ENCODE measurements around the gene MED16. TPM values are rescaled to one million over a fixed set of nuclear protein-coding genes. Genes with fewer than 3 reads are reported as not detected.
A peak's percentile ranks its signal among the peaks of the same experiment; 100 is the strongest.
"Not testable (repeated sequence)": the region's sequence is repeated elsewhere in the genome, so short reads cannot be mapped to it uniquely, and the experiment has no call there.

Gene MED16
- total and polyA plus RNA-seq, 2 donors (not counting 1 experiment from before 2014, with no cell fraction given), result 19.3 to 35.0 TPM

- Histone ChIP-seq H2AFZ (ENCODE audit: low read length) (no peak overlapping the region), H4K20me1 (ENCODE audit: control insufficient read depth, extremely low read depth, insufficient read depth, low read length) (no peaks in the 10 kb centered on the region), H3K79me2 (ENCODE audit: control insufficient read depth, insufficient read depth, low read length) (peaks cover 4% of the 10 kb centered on the region), H3K4me2 (ENCODE audit: extremely low read depth, insufficient read depth, low read length) (no peak overlapping the region), H3K27ac (ENCODE audit: insufficient read depth, low read length) (no peak overlapping the region), H3K4me3 (replicated peaks in 1 of 4; ENCODE audit: control extremely low read depth in 1 of 4, insufficient read depth in 1 of 4, low read depth in 3 of 4, low read length in 4 of 4) (no peak overlapping the region), H3K4me1 (ENCODE audit: control insufficient read depth, extremely low read depth, insufficient read depth, low read length) (no peaks in the 10 kb centered on the region), H3K9me3 (ENCODE audit: control insufficient read depth, insufficient read depth, low read depth, low read length) (no peaks in the 10 kb centered on the region), H3K27me3 (ENCODE audit: control insufficient read depth, insufficient read depth, low read length) (no peaks in the 10 kb centered on the region), H3K36me3 (ENCODE audit: control insufficient read depth, insufficient read depth, low read length) (peaks cover 10% of the 10 kb centered on the region), H3K9ac (ENCODE audit: insufficient read depth, low read length) (no peak overlapping the region)
- DNase-seq (ENCODE audit: low read depth in 2 of 2), result no peak
- TF ChIP-seq, protein P1, sequence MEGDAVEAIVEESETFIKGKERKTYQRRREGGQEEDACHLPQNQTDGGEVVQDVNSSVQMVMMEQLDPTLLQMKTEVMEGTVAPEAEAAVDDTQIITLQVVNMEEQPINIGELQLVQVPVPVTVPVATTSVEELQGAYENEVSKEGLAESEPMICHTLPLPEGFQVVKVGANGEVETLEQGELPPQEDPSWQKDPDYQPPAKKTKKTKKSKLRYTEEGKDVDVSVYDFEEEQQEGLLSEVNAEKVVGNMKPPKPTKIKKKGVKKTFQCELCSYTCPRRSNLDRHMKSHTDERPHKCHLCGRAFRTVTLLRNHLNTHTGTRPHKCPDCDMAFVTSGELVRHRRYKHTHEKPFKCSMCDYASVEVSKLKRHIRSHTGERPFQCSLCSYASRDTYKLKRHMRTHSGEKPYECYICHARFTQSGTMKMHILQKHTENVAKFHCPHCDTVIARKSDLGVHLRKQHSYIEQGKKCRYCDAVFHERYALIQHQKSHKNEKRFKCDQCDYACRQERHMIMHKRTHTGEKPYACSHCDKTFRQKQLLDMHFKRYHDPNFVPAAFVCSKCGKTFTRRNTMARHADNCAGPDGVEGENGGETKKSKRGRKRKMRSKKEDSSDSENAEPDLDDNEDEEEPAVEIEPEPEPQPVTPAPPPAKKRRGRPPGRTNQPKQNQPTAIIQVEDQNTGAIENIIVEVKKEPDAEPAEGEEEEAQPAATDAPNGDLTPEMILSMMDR (conservative IDR thresholded peaks at IDR 0.05 in 1 of 2, IDR thresholded peaks at IDR 0.05 in 1 of 2; ENCODE audit: low read depth in 1 of 2, low read length in 2 of 2), result no peak
- no peak for TF ChIP-seq EZH2 (IDR thresholded peaks at IDR 0.05; ENCODE audit: low read length, missing control alignments)
These were observed 4.0 kb upstream of the MED16 start for GRCh38 chr19:896999-897398.

DNA sequence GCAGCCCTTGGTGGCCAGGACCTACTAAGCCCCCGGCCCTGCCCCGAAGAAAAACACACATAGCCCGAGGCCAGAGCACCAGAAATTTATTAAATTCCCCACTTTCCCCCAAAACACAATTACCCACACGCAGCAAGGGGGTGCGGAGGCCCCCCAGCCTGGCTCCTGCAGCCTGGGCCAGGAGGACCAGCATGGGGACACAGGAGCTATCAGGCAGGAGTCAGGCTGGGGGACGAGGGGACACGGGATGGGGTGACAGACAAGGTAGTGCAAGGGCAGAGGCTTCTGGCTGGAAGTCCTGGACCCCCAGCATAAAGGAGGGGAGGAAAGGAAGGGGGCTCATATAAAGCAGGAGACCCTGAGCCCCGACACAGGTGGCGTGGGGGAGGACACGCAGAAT is 3.4 kb upstream of the MED16 start:
- no peak for TF ChIP-seq EZH2 (IDR thresholded peaks at IDR 0.05; ENCODE audit: low read length, missing control alignments)
- TF ChIP-seq, protein P1 (conservative IDR thresholded peaks at IDR 0.05 in 1 of 2, IDR thresholded peaks at IDR 0.05 in 1 of 2; ENCODE audit: low read depth in 1 of 2, low read length in 2 of 2), result no peak
- H3K9ac ChIP-seq (ENCODE audit: insufficient read depth, low read length), result no peak overlapping the region
- no peak overlapping the region for H3K27ac ChIP-seq (ENCODE audit: insufficient read depth, low read length)
- no peaks in the 10 kb centered on the region for H3K4me1 ChIP-seq (ENCODE audit: control insufficient read depth, extremely low read depth, insufficient read depth, low read length)
- H2AFZ ChIP-seq (ENCODE audit: low read length), result no peak overlapping the region
- H3K4me3 ChIP-seq (replicated peaks in 1 of 4; ENCODE audit: control extremely low read depth in 1 of 4, insufficient read depth in 1 of 4, low read depth in 3 of 4, low read length in 4 of 4), result no peak overlapping the region
- H3K27me3 ChIP-seq (ENCODE audit: control insufficient read depth, insufficient read depth, low read length), result no peaks in the 10 kb centered on the region
- H3K36me3 ChIP-seq (ENCODE audit: control insufficient read depth, insufficient read depth, low read length), result peaks cover 8% of the 10 kb centered on the region
- H4K20me1 ChIP-seq (ENCODE audit: control insufficient read depth, extremely low read depth, insufficient read depth, low read length), result no peaks in the 10 kb centered on the region
- no peak overlapping the region for H3K4me2 ChIP-seq (ENCODE audit: extremely low read depth, insufficient read depth, low read length)
- H3K79me2 ChIP-seq (ENCODE audit: control insufficient read depth, insufficient read depth, low read length), result peaks cover 6% of the 10 kb centered on the region
- DNase-seq (ENCODE audit: low read depth in 2 of 2), result no peak
- H3K9me3 ChIP-seq (ENCODE audit: control insufficient read depth, insufficient read depth, low read depth, low read length), result no peaks in the 10 kb centered on the region

DNA sequence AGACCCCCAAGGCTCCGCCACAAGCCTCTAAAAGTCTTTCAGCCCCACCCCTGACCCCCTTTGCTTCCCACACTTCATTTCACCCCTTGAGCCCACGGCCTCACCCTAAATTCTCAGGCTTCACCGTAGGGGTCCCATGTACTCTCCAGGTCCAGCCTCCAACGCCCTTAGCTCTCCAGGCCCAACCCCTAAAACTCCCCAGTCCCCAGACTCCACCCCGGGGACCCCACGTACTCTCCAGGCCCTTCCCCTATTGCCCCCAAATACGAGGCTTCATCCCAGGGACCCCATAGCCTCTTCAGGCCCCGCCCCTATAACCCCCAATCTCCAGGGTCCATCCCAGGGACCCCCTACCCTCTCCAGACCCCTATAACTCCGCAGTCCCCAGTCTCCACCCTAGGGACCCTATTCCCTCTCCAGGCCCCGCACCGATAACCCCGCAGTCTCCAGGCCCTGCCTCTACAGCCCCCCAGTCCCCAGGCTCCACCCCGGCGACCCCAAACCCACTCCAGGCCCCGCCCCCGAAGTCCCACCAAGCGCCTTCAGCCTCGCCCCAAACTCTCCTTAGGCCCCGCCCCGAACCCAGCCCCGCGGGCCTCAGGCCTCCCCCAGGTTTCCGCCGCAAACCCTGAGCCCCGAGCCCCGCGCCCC is 619 bp downstream of the MED16 start:
- no peak for DNase-seq (ENCODE audit: low read depth in 2 of 2)
- Histone ChIP-seq H3K9ac (ENCODE audit: insufficient read depth, low read length) (peak overlapping the region; percentile 53), H3K4me3 (replicated peaks in 1 of 4; ENCODE audit: control extremely low read depth in 1 of 4, insufficient read depth in 1 of 4, low read depth in 3 of 4, low read length in 4 of 4) (peak overlapping the region; percentile 67 to 85 (median 78)), H3K27me3 (ENCODE audit: control insufficient read depth, insufficient read depth, low read length) (no peaks in the 10 kb centered on the region), H3K9me3 (ENCODE audit: control insufficient read depth, insufficient read depth, low read depth, low read length) (no peaks in the 10 kb centered on the region), H3K79me2 (ENCODE audit: control insufficient read depth, insufficient read depth, low read length) (peaks cover 14% of the 10 kb centered on the region), H3K27ac (ENCODE audit: insufficient read depth, low read length) (peak overlapping the region; percentile 44), H2AFZ (ENCODE audit: low read length) (no peak overlapping the region), H4K20me1 (ENCODE audit: control insufficient read depth, extremely low read depth, insufficient read depth, low read length) (no peaks in the 10 kb centered on the region), H3K4me2 (ENCODE audit: extremely low read depth, insufficient read depth, low read length) (peak overlapping the region; percentile 59), H3K4me1 (ENCODE audit: control insufficient read depth, extremely low read depth, insufficient read depth, low read length) (no peaks in the 10 kb centered on the region), H3K36me3 (ENCODE audit: control insufficient read depth, insufficient read depth, low read length) (peaks cover 16% of the 10 kb centered on the region)
- TF ChIP-seq, protein P1 (conservative IDR thresholded peaks at IDR 0.05 in 1 of 2, IDR thresholded peaks at IDR 0.05 in 1 of 2; ENCODE audit: low read depth in 1 of 2, low read length in 2 of 2), result no peak
- TF ChIP-seq EZH2 (IDR thresholded peaks at IDR 0.05; ENCODE audit: low read length, missing control alignments), result no peak

DNA sequence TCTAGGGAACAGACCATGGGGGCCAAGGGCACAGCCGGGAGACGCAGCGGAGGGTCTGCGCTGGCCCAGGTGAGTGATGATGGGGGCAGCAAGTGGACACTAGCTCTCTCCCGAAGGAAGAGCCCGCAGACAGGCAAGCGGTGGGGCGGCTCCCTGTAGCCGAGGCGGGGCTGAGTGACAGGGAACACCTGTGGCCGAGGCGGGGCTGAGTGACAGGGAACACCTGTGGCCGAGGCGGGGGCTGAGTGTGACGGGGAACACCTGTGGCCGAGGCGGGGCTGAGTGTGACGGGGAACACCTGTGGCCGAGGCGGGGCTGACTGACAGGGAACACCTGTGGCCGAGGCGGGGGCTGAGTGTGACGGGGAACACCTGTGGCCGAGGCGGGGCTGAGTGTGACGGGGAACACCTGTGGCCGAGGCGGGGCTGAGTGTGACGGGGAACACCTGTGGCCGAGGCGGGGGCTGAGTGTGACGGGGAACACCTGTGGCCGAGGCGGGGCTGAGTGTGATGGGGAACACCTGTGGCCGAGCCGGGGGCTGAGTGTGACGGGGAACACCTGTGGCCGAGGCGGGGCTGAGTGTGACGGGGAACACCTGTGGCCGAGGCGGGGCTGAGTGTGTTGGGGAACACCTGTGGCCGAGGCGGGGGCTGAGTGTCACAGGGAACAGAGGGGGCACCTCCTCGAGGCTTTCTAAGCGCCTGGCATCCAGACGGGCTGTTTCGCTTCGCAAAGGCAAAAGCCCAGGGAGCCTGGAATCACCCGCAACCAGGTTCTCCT is 1.4 kb downstream of the MED16 start:
- H3K79me2 ChIP-seq (ENCODE audit: control insufficient read depth, insufficient read depth, low read length), result peaks cover 14% of the 10 kb centered on the region
- not testable (repeated sequence) for H2AFZ ChIP-seq (ENCODE audit: low read length); H3K9me3 ChIP-seq (ENCODE audit: control insufficient read depth, insufficient read depth, low read depth, low read length); H3K4me1 ChIP-seq (ENCODE audit: control insufficient read depth, extremely low read depth, insufficient read depth, low read length); H3K27me3 ChIP-seq (ENCODE audit: control insufficient read depth, insufficient read depth, low read length); H4K20me1 ChIP-seq (ENCODE audit: control insufficient read depth, extremely low read depth, insufficient read depth, low read length); DNase-seq (ENCODE audit: low read depth in 2 of 2)
- H3K4me3 ChIP-seq (replicated peaks in 1 of 4; ENCODE audit: control extremely low read depth in 1 of 4, insufficient read depth in 1 of 4, low read depth in 3 of 4, low read length in 4 of 4), result peak overlapping the region; percentile 67 to 85 (median 78)
- peak overlapping the region; percentile 44 for H3K27ac ChIP-seq (ENCODE audit: insufficient read depth, low read length)
- peak overlapping the region; percentile 59 for H3K4me2 ChIP-seq (ENCODE audit: extremely low read depth, insufficient read depth, low read length)
- H3K36me3 ChIP-seq (ENCODE audit: control insufficient read depth, insufficient read depth, low read length), result peaks cover 17% of the 10 kb centered on the region
- H3K9ac ChIP-seq (ENCODE audit: insufficient read depth, low read length), result peak overlapping the region; percentile 53
